Measurements from ENCODE around the gene FERMT3. TPM values are rescaled to one million over a fixed set of nuclear protein-coding genes. Genes with fewer than 3 reads are reported as not detected.

FERMT3 gene
- total and polyA plus RNA-seq, 2 of the 13 experiments (the other 11 are each of a cell fraction or from before 2014, with no cell fraction given) = 0.29 TPM; not detected in 1

GRCh38 chr11:64234647-64235379 is 28.3 kb downstream of the FERMT3 start (continued):
- TF ChIP-seq HMGXB4 (CRISPR knock-in tag; IDR thresholded peaks at IDR 0.05; ENCODE audit: borderline replicate concordance in 1 of 2, low read depth in 1 of 2) = 0 out of 4 replicates have a peak, but pooled peaks of 1 of the 2 experiments have one; percentile 28
- 0 out of 2 replicates have a peak, but pooled peaks have one; percentile 35 for TF ChIP-seq ZNF225 (CRISPR knock-in tag; IDR thresholded peaks at IDR 0.05)
- no peak for TF ChIP-seq ZNF580 (CRISPR knock-in tag; IDR thresholded peaks at IDR 0.05; ENCODE audit: borderline replicate concordance, low read depth)
- TF ChIP-seq IRF1 (CRISPR knock-in tag; IDR thresholded peaks at IDR 0.05; ENCODE audit: low read depth) = no peak
- TF ChIP-seq CEBPB (IDR thresholded peaks at IDR 0.05; ENCODE audit: borderline replicate concordance, low read depth, low read length) = no peak
- TF ChIP-seq TFDP1 (CRISPR knock-in tag; IDR thresholded peaks at IDR 0.05; ENCODE audit: borderline replicate concordance) = no peak; the same call in 1 of the 2 replicates
- TF ChIP-seq ZXDC (CRISPR knock-in tag; IDR thresholded peaks at IDR 0.05) = no peak
- TF ChIP-seq SRSF1 (optimal IDR thresholded peaks at IDR 0.05; ENCODE audit: low read depth, low read length) = peak; percentile 40
- TF ChIP-seq KIAA2018 (CRISPR knock-in tag; IDR thresholded peaks at IDR 0.05; ENCODE audit: borderline replicate concordance) = no peak
- TF ChIP-seq ATF7-NPFF (CRISPR knock-in tag; IDR thresholded peaks at IDR 0.05; ENCODE audit: low read depth) = no peak
- peak; percentile 33; the same call in 1 of the 2 replicates for TF ChIP-seq PHF8 (CRISPR knock-in tag; IDR thresholded peaks at IDR 0.05)
- TF ChIP-seq ZNF143 (CRISPR knock-in tag; IDR thresholded peaks at IDR 0.05) = no peak
